Measurements from ENCODE around the gene DLX5. TPM values are rescaled to one million over a fixed set of nuclear protein-coding genes. Genes with fewer than 3 reads are reported as not detected.
A peak's percentile ranks its signal among the peaks of the same experiment; 100 is the strongest.

The DLX5 gene
- total and polyA plus RNA-seq, 8 donors, result 0.09 TPM; not detected in 7

DNA sequence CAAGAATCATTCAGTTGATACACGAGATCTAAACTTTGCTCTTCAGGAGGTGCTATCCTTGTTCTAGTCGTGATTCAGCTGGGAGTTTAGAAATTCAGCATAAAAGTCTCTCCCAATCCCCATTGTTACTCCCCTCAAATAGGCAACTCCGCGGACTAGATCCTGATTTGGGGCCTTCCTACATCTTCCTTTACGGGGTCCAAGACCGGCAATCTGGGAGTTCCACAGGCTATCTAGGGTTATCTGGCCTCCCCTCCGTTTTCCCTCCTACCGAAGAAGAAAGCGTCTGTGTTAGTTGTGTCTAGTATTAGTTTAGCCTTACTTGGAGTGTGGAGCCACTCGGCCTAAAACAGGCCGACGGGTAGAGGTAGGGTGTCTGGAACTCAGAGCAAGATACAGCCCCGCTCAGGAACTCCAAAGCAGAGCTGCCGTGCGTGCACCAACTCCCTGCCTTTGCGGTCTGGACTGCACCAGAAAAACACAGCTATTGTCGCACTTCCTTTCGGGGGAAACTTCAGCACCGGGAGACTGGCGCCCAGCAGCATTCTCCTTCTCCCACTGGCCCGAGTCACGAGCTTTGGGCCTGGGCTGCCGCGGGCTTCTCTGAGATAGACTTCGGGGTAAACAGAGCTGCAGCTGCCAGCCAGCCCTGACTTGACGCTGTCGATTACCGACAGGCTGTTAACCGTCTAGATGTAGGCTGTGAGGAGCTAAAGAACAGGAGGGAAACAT is 1.5 kb upstream of the DLX5 start:
- peak overlapping the region in 1 of 4 donors; percentile 44 for H3K4me3 ChIP-seq
- H3K9me3 ChIP-seq, result no peaks in the 10 kb centered on the region
- peaks cover 4 to 51% (median 13%) of the 10 kb centered on the region in 4 donors for H3K27me3 ChIP-seq
- no peaks in the 10 kb centered on the region for H3K36me3 ChIP-seq
- ATAC-seq, result peak; percentile 26 to 44 (median 34)
- TF ChIP-seq, protein P1, sequence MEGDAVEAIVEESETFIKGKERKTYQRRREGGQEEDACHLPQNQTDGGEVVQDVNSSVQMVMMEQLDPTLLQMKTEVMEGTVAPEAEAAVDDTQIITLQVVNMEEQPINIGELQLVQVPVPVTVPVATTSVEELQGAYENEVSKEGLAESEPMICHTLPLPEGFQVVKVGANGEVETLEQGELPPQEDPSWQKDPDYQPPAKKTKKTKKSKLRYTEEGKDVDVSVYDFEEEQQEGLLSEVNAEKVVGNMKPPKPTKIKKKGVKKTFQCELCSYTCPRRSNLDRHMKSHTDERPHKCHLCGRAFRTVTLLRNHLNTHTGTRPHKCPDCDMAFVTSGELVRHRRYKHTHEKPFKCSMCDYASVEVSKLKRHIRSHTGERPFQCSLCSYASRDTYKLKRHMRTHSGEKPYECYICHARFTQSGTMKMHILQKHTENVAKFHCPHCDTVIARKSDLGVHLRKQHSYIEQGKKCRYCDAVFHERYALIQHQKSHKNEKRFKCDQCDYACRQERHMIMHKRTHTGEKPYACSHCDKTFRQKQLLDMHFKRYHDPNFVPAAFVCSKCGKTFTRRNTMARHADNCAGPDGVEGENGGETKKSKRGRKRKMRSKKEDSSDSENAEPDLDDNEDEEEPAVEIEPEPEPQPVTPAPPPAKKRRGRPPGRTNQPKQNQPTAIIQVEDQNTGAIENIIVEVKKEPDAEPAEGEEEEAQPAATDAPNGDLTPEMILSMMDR (IDR thresholded peaks at IDR 0.05), result no peak
- intact Hi-C loops (cut with DNase I), result loop anchor here in 2 of 3 donors (5.0 to 10.0 kb wide), 4 partner anchors 611 to 1111 kb away; no protein-coding TSS in a partner anchor
- FAIRE-seq, result no peak
- WGBS, 2 donors, result 12 to 13% methylated on average over 29 of the region's 29 CpGs
- H3K4me1 ChIP-seq, result peaks cover 0 to 11% (median 6%) of the 10 kb centered on the region in 3 donors
- H3K27ac ChIP-seq, result no peak overlapping the region
- DNase-seq, result peak in 1 of 6 donors; percentile 63

DNA sequence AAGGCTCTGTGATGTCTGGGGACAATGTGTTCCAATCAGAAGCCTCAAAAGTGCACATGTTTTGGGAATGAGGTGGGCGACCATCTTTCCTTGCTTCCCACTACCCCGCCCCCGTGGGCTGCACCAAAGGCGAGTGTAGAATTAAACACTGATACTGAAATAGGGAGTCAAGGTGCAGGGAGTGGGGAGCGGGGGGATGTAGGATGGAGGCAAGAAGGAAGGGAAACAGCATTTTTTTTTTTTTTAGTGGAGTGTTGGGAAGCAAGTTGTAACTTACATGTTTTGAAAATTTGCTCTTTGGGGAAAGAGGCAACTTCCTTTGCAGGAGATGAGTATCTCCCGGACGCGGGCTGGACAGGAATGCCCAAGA is 484 bp upstream of the DLX5 start:
- 9 to 10% methylated on average over 8 of the region's 8 CpGs for WGBS, 2 donors
- no peaks in the 10 kb centered on the region for H3K36me3 ChIP-seq
- ATAC-seq, result no peak
- TF ChIP-seq, protein P1 (IDR thresholded peaks at IDR 0.05), result no peak
- H3K4me3 ChIP-seq, result no peak overlapping the region
- H3K4me1 ChIP-seq, result peaks cover 0 to 11% (median 6%) of the 10 kb centered on the region in 3 donors
- H3K27ac ChIP-seq, result no peak overlapping the region
- peaks cover 7 to 60% (median 22%) of the 10 kb centered on the region in 4 donors for H3K27me3 ChIP-seq
- intact Hi-C loops (cut with DNase I), result loop anchor here in 2 of 3 donors (5.0 to 10.0 kb wide), 4 partner anchors 610 to 1110 kb away; no protein-coding TSS in a partner anchor
- DNase-seq, result no peak
- FAIRE-seq, result no peak
- no peaks in the 10 kb centered on the region for H3K9me3 ChIP-seq

DNA sequence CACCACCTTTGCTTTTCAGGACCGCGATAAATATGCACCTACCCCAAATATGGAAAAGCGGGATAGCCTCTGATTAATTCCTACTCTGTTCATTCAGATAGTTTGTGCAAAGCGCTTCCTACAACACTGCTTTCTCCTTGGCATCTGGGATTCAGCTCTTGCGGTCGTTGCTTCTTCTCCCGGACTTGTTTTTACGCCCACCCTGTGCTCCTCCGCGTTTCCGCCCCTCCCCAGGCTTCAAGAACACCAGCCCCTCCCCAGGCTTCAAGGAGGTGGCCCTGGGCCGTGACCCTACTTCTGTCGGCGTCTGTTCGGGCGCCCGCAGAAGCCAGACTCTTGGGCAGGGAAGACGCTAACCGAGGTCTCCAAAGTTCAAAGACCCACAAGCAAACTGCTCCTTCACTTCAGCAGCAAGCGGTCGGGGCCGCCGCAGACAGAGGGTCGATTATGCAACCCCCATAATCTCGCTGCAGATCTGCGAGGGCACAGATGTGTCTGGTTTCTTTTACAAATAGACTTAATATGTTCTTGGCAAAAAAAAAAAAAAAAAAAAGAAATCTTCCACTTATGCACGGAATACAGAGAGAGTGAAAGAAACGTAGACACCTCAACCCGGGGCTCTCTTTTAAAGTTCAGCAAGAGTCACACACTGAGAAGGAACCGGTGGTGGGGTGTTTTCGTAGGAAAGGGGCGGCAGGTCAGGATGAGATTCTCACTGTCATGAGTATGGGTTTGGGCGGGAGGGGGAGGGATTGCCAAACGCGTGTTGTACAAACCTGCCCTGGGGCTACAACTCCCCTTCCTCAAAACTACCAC is 1.9 kb downstream of the DLX5 start:
- 4 to 6% methylated on average over 35 of the region's 35 CpGs for WGBS, 2 donors
- no peaks in the 10 kb centered on the region for H3K36me3 ChIP-seq
- peaks cover 7 to 78% (median 27%) of the 10 kb centered on the region in 4 donors for H3K27me3 ChIP-seq
- TF ChIP-seq, protein P1 (IDR thresholded peaks at IDR 0.05), result no peak
- intact Hi-C loops (cut with DNase I), result loop anchor here in 2 of 3 donors (10.0 kb wide), 3 partner anchors 608 to 1108 kb away; no protein-coding TSS in a partner anchor
- no peak overlapping the region for H3K27ac ChIP-seq
- H3K9me3 ChIP-seq, result no peaks in the 10 kb centered on the region
- ATAC-seq, result no peak
- H3K4me1 ChIP-seq, result peaks cover 0 to 11% (median 6%) of the 10 kb centered on the region in 3 donors
- DNase-seq, result peak in 1 of 6 donors; percentile 55
- no peak overlapping the region for H3K4me3 ChIP-seq
- FAIRE-seq, result no peak

DNA sequence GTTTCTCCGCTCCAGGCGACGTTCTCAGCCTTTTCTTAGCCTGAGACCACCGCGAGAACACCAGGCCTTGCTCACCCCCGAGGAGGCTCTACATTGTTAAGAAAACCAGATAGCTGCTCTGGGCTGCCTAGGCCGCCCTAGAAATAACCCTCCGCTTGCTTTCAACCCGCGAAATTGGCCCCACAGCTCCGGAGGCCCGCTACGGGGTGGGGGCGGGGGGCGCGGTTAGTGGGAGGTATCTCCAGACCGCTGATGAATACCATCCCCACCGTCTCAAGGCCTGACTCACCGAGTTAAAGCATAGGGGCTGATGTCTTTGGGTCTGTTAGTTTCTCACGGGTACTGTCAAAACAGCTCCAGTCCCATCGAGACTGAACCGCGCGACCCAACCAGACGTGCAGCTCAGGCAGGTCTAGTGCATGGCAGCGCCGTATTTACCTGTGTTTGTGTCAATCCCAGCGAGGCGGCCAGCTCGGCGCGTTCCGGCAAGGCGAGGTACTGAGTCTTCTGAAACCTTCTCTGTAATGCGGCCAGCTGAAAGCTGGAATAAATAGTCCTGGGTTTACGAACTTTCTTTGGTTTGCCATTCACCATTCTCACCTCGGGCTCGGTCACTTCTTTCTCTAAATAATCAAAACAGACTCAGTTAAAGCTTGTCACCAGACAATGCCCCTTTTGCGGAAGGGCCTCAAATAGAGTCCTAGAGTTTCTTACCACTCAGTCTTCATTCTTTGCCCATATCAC is 2.7 kb downstream of the DLX5 start:
- FAIRE-seq (no peak), ATAC-seq (peak in 2 of 4 donors; percentile 49 to 55), DNase-seq (peak in 1 of 6 donors; percentile 54)
- TF ChIP-seq, protein P1 (IDR thresholded peaks at IDR 0.05), result no peak
- Histone ChIP-seq H3K27me3 (peaks cover 10 to 80% (median 28%) of the 10 kb centered on the region in 4 donors), H3K4me1 (peaks cover 0 to 6% (median 1%) of the 10 kb centered on the region in 3 donors), H3K27ac (no peak overlapping the region), H3K36me3 (no peaks in the 10 kb centered on the region), H3K9me3 (no peaks in the 10 kb centered on the region), H3K4me3 (no peak overlapping the region)
- 9 to 10% methylated on average over 39 of the region's 39 CpGs for WGBS, 2 donors
- intact Hi-C loops (cut with DNase I), result loop anchor here in 2 of 3 donors (10.0 kb wide), 3 partner anchors 607 to 1107 kb away; no protein-coding TSS in a partner anchor
